ENCODE measurements around the gene LHFPL4.

Gene LHFPL4

DNA sequence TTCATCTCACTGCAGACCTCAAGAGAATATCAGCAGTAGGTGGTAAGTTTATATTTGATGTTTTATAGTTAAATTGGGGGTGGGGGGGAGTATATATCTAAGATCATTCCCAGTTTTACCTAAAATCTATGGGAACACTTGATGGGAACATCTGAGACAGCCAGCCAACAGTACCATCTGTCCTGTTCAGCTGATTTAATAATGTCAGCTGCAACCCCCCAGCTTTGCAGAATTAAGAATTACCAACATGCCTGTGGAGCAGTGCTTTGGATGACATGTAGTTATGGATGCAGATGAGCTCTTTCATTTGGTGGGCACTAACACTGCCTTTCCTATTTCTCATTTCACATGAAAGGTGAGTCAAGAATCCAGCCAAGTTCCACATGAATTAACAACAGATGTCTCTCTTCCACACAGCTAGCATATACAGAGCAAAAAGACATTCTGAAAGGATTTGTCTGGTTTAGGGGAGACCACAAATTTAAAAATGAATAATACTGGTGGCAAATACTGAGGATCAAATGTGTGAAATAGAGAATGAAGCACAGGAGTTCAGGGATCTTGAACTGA, 80.0 kb downstream of the LHFPL4 start:
- no peak for DNase-seq (ENCODE audit: low spot score)

DNA sequence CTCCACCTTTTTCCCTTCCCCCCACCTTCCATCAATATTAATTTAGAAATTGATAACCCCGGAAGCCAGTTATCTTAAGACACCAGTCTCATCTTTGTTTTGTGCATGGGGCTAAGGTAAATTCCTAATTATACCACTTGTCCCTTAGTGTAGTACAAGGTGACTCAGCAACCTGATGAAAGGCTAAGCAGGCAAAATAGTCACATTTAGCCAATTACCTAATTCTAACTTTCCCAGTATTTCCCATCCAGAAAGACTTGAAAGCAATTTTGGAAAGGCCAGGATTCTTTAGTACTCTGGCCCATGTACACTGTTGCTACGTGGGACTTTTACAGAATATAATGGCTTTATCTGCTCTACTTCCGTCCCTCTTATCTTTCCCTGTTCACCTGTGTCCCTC, 83.6 kb downstream of the LHFPL4 start:
- no peak for DNase-seq (ENCODE audit: low spot score)

DNA sequence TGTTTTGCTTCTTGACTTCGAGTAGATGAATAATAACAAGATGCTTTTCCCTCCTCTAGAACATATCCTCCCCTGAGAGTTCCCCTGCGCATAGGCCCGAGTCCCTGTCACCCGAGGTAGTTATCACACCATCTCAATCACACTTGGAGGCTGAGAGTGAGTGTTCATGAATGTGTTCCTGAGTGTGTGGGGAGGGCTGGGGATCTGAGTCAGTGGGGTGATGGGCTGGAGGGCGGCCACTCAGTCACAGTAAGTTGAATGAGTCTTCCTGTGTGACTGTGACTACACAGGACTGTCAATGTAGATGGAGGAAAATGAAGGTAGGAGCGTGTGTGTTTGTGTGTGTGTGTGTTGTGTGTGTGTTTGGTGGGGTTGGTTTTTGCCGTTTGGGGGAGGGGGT, 85.2 kb downstream of the LHFPL4 start:
- DNase-seq (ENCODE audit: low spot score), result no peak

DNA sequence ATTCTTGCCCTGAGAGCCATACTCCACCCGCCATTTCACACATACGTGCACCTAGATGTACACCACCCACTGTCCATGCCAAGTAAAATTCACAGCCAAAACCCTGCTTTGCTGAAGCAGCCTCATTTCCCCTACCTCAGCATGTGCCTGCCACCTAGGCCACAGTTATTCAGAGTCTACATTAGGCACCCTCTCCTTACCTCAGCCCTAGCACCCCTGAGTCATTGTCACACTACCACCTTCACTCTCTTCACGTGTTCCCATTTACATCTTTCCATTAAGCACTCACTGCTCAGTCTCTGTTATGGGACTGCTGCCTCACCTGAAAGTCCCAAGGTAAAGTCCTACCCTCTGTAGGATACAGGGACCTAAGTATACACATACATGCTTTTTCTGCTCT, 86.2 kb downstream of the LHFPL4 start:
- no peak for DNase-seq (ENCODE audit: low spot score)

DNA sequence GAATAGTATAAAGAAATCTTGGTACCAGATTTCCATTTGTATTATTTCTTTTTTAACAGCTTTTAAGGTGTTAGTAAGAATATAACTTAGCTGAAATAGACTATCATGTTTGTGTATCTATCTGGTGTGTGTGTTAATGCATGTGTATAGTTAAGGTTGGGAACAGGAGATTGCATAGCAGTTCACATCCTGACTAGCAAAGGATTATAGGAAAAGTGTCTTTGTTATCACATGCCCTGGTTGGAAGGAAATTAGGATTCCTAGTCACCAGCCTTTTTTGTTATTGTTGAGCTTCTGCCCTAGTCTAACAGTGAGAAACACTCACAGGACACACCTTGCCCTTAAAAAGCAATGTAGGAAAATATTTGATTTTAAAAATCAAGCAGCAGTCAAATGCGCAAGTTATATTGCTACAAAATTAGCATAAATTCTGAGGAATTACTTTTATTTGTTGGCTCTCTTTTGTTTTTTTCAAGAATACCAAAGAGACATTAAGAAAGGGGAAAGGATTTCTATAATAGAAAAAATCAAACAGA, 98.0 kb downstream of the LHFPL4 start:
- DNase-seq (ENCODE audit: low spot score), result no peak

DNA sequence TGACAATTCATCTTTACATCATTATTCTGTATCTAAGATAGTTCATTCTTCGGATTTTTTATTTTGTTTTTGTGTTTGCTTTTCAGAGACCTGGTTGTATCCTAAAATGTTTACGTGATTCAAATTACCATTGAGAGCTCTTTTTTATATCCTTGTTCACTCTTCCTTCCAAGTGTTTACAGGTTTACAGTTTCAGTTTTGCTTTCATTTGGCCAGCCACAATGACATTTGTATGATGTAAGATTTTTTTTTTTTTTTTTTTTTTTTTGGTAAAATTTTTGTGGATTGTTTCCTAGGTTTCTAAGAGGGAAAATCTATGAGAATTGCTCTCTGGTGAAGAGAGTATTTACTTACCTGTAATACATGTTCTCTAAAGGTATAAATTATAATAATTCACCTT, 101.2 kb downstream of the LHFPL4 start:
- DNase-seq (ENCODE audit: low spot score), result no peak

DNA sequence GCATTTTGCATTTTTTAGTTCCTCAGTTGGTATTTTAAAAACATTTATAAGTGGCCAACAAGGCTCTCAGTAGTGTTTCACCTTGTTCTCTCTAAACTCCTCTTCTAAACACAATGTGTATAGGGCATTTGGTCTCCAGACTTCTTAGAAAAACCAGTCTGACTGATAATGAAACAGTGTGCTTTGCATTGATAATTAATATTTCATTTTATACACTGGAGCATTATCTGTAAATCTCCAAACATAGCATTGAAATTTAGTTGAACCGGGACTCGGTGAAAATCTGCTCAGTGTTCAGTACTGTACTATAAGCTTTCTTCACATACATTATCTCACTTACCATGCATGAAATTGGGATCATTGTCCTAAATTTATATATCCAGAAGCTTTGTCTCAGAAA, 102.6 kb downstream of the LHFPL4 start:
- no peak for DNase-seq (ENCODE audit: low spot score)

DNA sequence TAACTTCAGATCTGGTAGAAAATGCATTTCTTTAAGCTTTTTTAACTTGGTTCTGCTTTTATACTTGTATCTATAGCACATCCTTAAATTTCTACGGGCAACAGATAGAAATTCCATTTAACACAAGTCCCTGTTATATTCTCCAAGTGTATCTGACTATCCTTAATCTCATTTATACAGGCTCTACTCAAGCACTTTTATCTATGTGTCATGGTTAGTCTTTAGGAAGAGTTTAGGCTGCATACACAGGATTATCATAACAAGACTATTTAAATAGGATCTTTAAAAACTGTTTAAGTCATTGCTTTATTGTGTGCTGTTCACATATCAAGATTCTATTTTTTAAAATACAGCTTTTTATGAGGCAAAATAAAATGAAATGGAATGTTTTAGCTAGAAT, 103.5 kb downstream of the LHFPL4 start:
- DNase-seq (ENCODE audit: low spot score), result no peak

DNA sequence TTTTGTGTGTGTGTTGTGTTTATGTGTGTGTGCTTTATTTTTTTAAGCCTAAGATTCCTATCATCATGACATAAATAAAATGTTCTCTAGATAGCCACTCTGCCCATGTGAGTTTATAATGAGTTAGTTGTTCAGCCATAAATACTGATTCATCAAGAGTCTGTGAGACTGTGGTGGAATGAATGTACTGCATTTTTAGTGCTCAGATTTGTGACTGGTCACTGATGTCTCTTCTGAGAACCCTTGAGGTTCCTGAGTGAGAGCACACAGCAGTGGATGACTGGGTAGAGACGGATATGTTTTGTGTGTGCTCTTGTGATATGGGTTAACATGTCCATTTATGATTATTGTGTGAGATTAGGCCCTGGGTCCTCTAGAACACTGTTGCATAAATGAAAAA, 105.0 kb downstream of the LHFPL4 start:
- DNase-seq (ENCODE audit: low spot score), result no peak

Measured in AG20443 (cell line).